CD4-positive, alpha-beta memory T cell (primary cell): Measurements from ENCODE around the gene HS3ST4. TPM values are rescaled to one million over a fixed set of nuclear protein-coding genes. Genes with fewer than 3 reads are reported as not detected.

Source experiments
- CTCF ChIA-PET: fragments of 350-600 bp; sonication (Branson Sonifier 250); formaldehyde crosslinking; loops from one replicate; lab custom pipeline; 2021; ENCODE audit warnings: inconsistent platforms; ENCODE audit not compliant: partially characterized antibody; lab: Charles Lee
- POLR2A ChIA-PET: fragments of 350-600 bp; sonication (Branson Sonifier 250); formaldehyde crosslinking; loops from one replicate; lab custom pipeline; 2021; ENCODE audit not compliant: partially characterized antibody; lab: Charles Lee
- DNase-seq, 5 donors: peaks; one replicate each; pipeline versions ENCODE4 v3.0.0 to v3.0.0-alpha.2; 2020 to 2022; ENCODE audit warnings: mixed read lengths in 1 of 5
- H3K27ac ChIP-seq: one replicate; pipeline ENCODE4 v1.7.0; 2013; ENCODE audit warnings: low read depth, low read length
- H3K27me3 ChIP-seq: 2 replicates; pipeline ENCODE4 v1.7.0; 2013; ENCODE audit warnings: mild to moderate bottlenecking, low read length, moderate library complexity; ENCODE audit not compliant: insufficient read depth
- H3K36me3 ChIP-seq: 2 replicates; pipeline ENCODE4 v1.7.0; 2013; ENCODE audit warnings: mild to moderate bottlenecking, low read length, moderate library complexity; ENCODE audit not compliant: insufficient read depth
- H3K4me1 ChIP-seq: 2 replicates; pipeline ENCODE4 v1.7.0; 2013; ENCODE audit warnings: mild to moderate bottlenecking, low read length, moderate library complexity; ENCODE audit not compliant: insufficient read depth
- H3K4me3 ChIP-seq, 2 donors: one replicate each; pipeline ENCODE4 v1.7.0; 2013; ENCODE audit warnings: low read length in 2 of 2, mild to moderate bottlenecking in 1 of 2
- H3K9me3 ChIP-seq, 2 donors: one replicate each; pipeline ENCODE4 v1.7.0; 2013; ENCODE audit warnings: low read length in 2 of 2, control low read depth in 1 of 2; ENCODE audit not compliant: control insufficient read depth in 1 of 2
- H3K27ac Mint-ChIP-seq, 7 donors: one replicate each; pipeline ENCODE4 v1.8.0; 2020 to 2021; ENCODE audit warnings: mixed read lengths in 7 of 7, mild to moderate bottlenecking in 6 of 7, inconsistent platforms in 3 of 7, moderate library complexity in 3 of 7
- H3K27me3 Mint-ChIP-seq, 2 donors: one replicate each; pipeline ENCODE4 v1.8.0; 2020 to 2021; ENCODE audit warnings: mixed read lengths in 2 of 2
- H3K36me3 Mint-ChIP-seq, 2 donors: one replicate each; pipeline ENCODE4 v1.8.0; 2020 to 2021; ENCODE audit warnings: mixed read lengths in 2 of 2, inconsistent platforms in 1 of 2, mild to moderate bottlenecking in 1 of 2
- H3K4me1 Mint-ChIP-seq, 4 donors: one replicate each; pipeline ENCODE4 v1.8.0; 2020 to 2021; ENCODE audit warnings: mixed read lengths in 4 of 4, mild to moderate bottlenecking in 1 of 4
- H3K4me3 Mint-ChIP-seq, 8 donors: one replicate each; pipeline ENCODE4 v1.8.0; 2020 to 2021; ENCODE audit warnings: mixed read lengths in 8 of 8, mild to moderate bottlenecking in 7 of 8, moderate library complexity in 6 of 8, inconsistent platforms in 3 of 8
- H3K9me3 Mint-ChIP-seq, 8 donors: one replicate each; pipeline ENCODE4 v1.8.0; 2020 to 2021; ENCODE audit warnings: mixed read lengths in 8 of 8, mild to moderate bottlenecking in 5 of 8, inconsistent platforms in 3 of 8, moderate library complexity in 1 of 8
- intact Hi-C: fragments of 100-400 bp; cut with micrococcal nuclease; formaldehyde crosslinking; loops from one replicate; pipeline ENCODE4 v1.15.1; 2023
- polyA plus RNA-seq, 2 donors: library from polyadenylated mRNA; unstranded; fragments of 300-500 nt; fragmentation: Illumina TruSeq; gene quantifications; one replicate each; pipeline ENCODE4 v1.2.3, GENCODE V29; 2021
- total RNA-seq, 2 experiments: library from RNA; stranded (reverse); gene quantifications; one replicate each; pipeline ENCODE4 v1.2.3, GENCODE V29; 2021

HS3ST4 gene
- total and polyA plus RNA-seq, 4 experiments from 2014 or later = not detected

- H3K27ac ChIP-seq = no peak overlapping the region
- no peak overlapping the region for H3K4me3 ChIP-seq
- no peak for DNase-seq
- no peaks in the 10 kb centered on the region for H3K36me3 Mint-ChIP-seq
- no peaks in the 10 kb centered on the region for H3K9me3 Mint-ChIP-seq
- H3K27me3 Mint-ChIP-seq = peaks cover 5 to 11% of the 10 kb centered on the region in 2 donors
- H3K9me3 ChIP-seq = no peaks in the 10 kb centered on the region
- H3K4me3 Mint-ChIP-seq = no peak overlapping the region
- CTCF ChIA-PET = no interaction called here
- no peak overlapping the region for H3K27ac Mint-ChIP-seq
- H3K4me1 Mint-ChIP-seq = no peaks in the 10 kb centered on the region
- intact Hi-C loops = no loop called here
- H3K4me1 ChIP-seq = no peaks in the 10 kb centered on the region
- no peaks in the 10 kb centered on the region for H3K27me3 ChIP-seq
- POLR2A ChIA-PET = no interaction called here
- no peaks in the 10 kb centered on the region for H3K36me3 ChIP-seq
Measured at GRCh38 chr16:26129997-26130396, 438.2 kb downstream of the HS3ST4 start.

- Mint-ChIP-seq H3K9me3 (no peaks in the 10 kb centered on the region), H3K27me3 (peaks cover 3 to 10% of the 10 kb centered on the region in 2 donors), H3K36me3 (no peaks in the 10 kb centered on the region), H3K4me3 (no peak overlapping the region), H3K27ac (no peak overlapping the region), H3K4me1 (no peaks in the 10 kb centered on the region)
- H3K27ac ChIP-seq = no peak overlapping the region
- intact Hi-C loops = no loop called here
- ChIA-PET POLR2A (no interaction called here), CTCF (no interaction called here)
- no peaks in the 10 kb centered on the region for H3K9me3 ChIP-seq
- H3K4me3 ChIP-seq = no peak overlapping the region
- no peaks in the 10 kb centered on the region for H3K36me3 ChIP-seq
- H3K4me1 ChIP-seq = no peaks in the 10 kb centered on the region
- H3K27me3 ChIP-seq = peaks cover 3% of the 10 kb centered on the region
- no peak for DNase-seq
Measured at GRCh38 chr16:26133416-26134093, 441.8 kb downstream of the HS3ST4 start.

- Histone ChIP-seq H3K36me3 (no peaks in the 10 kb centered on the region), H3K27me3 (peaks cover 5% of the 10 kb centered on the region), H3K4me1 (no peaks in the 10 kb centered on the region), H3K9me3 (no peaks in the 10 kb centered on the region), H3K27ac (no peak overlapping the region), H3K4me3 (no peak overlapping the region)
- intact Hi-C loops = no loop called here
- H3K27me3 Mint-ChIP-seq = peaks cover 3 to 10% of the 10 kb centered on the region in 2 donors
- H3K36me3 Mint-ChIP-seq = no peaks in the 10 kb centered on the region
- CTCF ChIA-PET = interaction anchor here (0.7 kb wide), 1 partner anchor 27 kb away, joined by 4 read pairs; no protein-coding TSS in a partner anchor
- DNase-seq = no peak
- H3K9me3 Mint-ChIP-seq = no peaks in the 10 kb centered on the region
- no peak overlapping the region for H3K27ac Mint-ChIP-seq
- POLR2A ChIA-PET = no interaction called here
- no peak overlapping the region for H3K4me3 Mint-ChIP-seq
- H3K4me1 Mint-ChIP-seq = no peaks in the 10 kb centered on the region
Measured at GRCh38 chr16:26134588-26134987, 442.8 kb downstream of the HS3ST4 start.

- no peaks in the 10 kb centered on the region for H3K9me3 Mint-ChIP-seq
- Histone ChIP-seq H3K4me3 (no peak overlapping the region), H3K4me1 (no peaks in the 10 kb centered on the region), H3K27ac (no peak overlapping the region), H3K9me3 (no peaks in the 10 kb centered on the region), H3K27me3 (peaks cover 5% of the 10 kb centered on the region), H3K36me3 (no peaks in the 10 kb centered on the region)
- intact Hi-C loops = no loop called here
- H3K4me3 Mint-ChIP-seq = no peak overlapping the region
- no peaks in the 10 kb centered on the region for H3K4me1 Mint-ChIP-seq
- ChIA-PET CTCF (no interaction called here), POLR2A (no interaction called here)
- no peaks in the 10 kb centered on the region for H3K36me3 Mint-ChIP-seq
- H3K27me3 Mint-ChIP-seq = peaks cover 0 to 5% of the 10 kb centered on the region in 2 donors
- DNase-seq = no peak
- no peak overlapping the region for H3K27ac Mint-ChIP-seq
Measured at GRCh38 chr16:26137956-26138355, 446.2 kb downstream of the HS3ST4 start.

GRCh38 chr16:26139091-26139490 lies 447.3 kb downstream of the HS3ST4 start:
- H3K27me3 Mint-ChIP-seq = no peaks in the 10 kb centered on the region
- H3K9me3 Mint-ChIP-seq = peaks cover 0 to 4% (median 0%) of the 10 kb centered on the region in 8 donors
- no peak overlapping the region for H3K4me3 Mint-ChIP-seq
- intact Hi-C loops = no loop called here
- H3K4me1 Mint-ChIP-seq = no peaks in the 10 kb centered on the region
- peaks cover 5% of the 10 kb centered on the region for H3K27me3 ChIP-seq
- ChIA-PET POLR2A (no interaction called here), CTCF (no interaction called here)
- no peaks in the 10 kb centered on the region for H3K4me1 ChIP-seq
- no peaks in the 10 kb centered on the region for H3K36me3 ChIP-seq
- H3K27ac ChIP-seq = no peak overlapping the region
- no peaks in the 10 kb centered on the region for H3K9me3 ChIP-seq
- H3K27ac Mint-ChIP-seq = no peak overlapping the region
- H3K4me3 ChIP-seq = no peak overlapping the region
- no peaks in the 10 kb centered on the region for H3K36me3 Mint-ChIP-seq
- no peak for DNase-seq

- Mint-ChIP-seq H3K4me1 (no peaks in the 10 kb centered on the region), H3K27me3 (no peaks in the 10 kb centered on the region), H3K4me3 (no peak overlapping the region), H3K36me3 (no peaks in the 10 kb centered on the region), H3K27ac (no peak overlapping the region), H3K9me3 (peaks cover 0 to 4% (median 0%) of the 10 kb centered on the region in 8 donors)
- Histone ChIP-seq H3K9me3 (no peaks in the 10 kb centered on the region), H3K4me3 (no peak overlapping the region), H3K27me3 (peaks cover 5% of the 10 kb centered on the region), H3K36me3 (no peaks in the 10 kb centered on the region), H3K27ac (no peak overlapping the region), H3K4me1 (no peaks in the 10 kb centered on the region)
- no peak for DNase-seq
- intact Hi-C loops = no loop called here
- ChIA-PET CTCF (no interaction called here), POLR2A (no interaction called here)
Measured at GRCh38 chr16:26139884-26140283, 448.1 kb downstream of the HS3ST4 start.

- Mint-ChIP-seq H3K36me3 (no peaks in the 10 kb centered on the region), H3K4me3 (no peak overlapping the region), H3K4me1 (no peaks in the 10 kb centered on the region), H3K9me3 (peaks cover 0 to 3% (median 0%) of the 10 kb centered on the region in 8 donors), H3K27ac (no peak overlapping the region), H3K27me3 (peaks cover 4 to 5% of the 10 kb centered on the region in 2 donors)
- POLR2A ChIA-PET = no interaction called here
- Histone ChIP-seq H3K9me3 (no peaks in the 10 kb centered on the region), H3K4me3 (no peak overlapping the region), H3K36me3 (no peaks in the 10 kb centered on the region), H3K27ac (no peak overlapping the region), H3K27me3 (no peaks in the 10 kb centered on the region), H3K4me1 (no peaks in the 10 kb centered on the region)
- CTCF ChIA-PET = no interaction called here
- no peak for DNase-seq
- intact Hi-C loops = no loop called here
Measured at GRCh38 chr16:26149364-26150190, 457.8 kb downstream of the HS3ST4 start.
